NCI-H1417 treated with DMSO at 0.1 percent for 48 hours (cell line): ENCODE measurements around the gene LRFN2.

Experiments
- DNase-seq: peaks from one replicate; lab custom pipeline; 2025; lab: John Stamatoyannopoulos, UW

The LRFN2 gene

GRCh38 chr6:40587240-40588069 is at the start of gene LRFN2:
Gene LRFN2 (minus strand): TSS chr6:40587364.
- no peak for DNase-seq

DNA sequence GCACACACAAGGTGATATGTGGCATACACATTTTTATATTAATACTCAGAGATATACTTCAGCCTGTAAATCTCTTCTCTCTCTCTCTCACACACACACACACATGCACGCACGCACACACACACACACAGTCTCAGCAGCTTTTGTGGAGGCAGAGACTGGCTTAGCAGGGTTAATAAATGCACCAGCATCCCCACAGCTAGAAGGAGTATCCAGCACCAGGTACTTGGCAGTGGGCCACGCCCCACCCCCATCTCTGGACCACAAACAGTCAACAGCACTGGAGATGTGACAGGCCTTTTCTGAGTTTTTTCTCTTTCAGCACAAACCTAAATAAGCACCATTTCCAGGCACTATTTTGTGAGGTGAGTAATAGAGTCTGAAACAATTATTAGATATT is 47.3 kb upstream of the LRFN2 start:
- DNase-seq: no peak

- no peak for DNase-seq
Measured at GRCh38 chr6:40631744-40632143, 44.6 kb upstream of the LRFN2 start.

- no peak for DNase-seq
Measured at GRCh38 chr6:40630488-40630887, 43.3 kb upstream of the LRFN2 start.

- no peak for DNase-seq
Measured at GRCh38 chr6:40630051-40630450, 42.9 kb upstream of the LRFN2 start.

DNA sequence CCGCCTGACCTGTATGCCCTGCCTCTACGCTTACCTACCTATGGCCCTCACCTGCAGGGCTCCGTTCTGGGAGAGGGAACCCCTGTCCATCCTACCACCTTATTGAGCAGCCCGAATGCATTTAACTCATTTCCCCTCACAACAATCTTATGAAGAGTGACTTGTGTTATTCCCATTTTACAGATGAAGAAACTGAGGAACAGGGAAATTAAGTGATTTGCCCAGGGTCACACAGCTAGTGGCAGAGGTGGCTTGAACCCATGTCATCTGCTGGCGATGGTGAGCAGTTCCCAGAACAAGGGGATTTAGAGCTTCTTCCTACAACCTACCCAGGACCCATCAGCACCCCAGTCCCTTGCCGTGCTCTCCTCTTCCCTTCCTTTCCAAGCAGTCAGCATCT is 42.3 kb upstream of the LRFN2 start:
- DNase-seq: no peak

DNA sequence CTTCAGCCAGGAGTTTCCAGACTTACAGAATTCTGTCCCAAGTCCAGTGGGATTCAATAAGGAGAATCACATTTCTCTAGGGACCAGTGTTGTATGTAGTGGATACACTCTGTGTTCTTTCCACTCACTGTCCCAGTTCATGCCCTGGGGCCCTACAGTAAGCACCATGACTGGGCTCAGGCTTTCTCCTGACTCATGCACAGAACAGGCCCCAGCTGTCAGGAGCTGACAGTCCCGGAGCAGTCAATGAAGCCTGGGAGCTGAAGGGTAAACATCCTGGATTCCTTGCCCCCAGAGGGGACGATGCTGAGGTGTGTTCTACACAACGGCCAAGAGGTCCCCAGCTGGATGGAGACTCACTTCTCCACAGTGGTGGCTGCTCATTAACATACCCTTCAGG is 40.2 kb upstream of the LRFN2 start:
- no peak for DNase-seq

- DNase-seq: no peak
Measured at GRCh38 chr6:40626886-40627285, 39.7 kb upstream of the LRFN2 start.

GRCh38 chr6:40623932-40624331 is 36.8 kb upstream of the LRFN2 start:
- no peak for DNase-seq

DNA sequence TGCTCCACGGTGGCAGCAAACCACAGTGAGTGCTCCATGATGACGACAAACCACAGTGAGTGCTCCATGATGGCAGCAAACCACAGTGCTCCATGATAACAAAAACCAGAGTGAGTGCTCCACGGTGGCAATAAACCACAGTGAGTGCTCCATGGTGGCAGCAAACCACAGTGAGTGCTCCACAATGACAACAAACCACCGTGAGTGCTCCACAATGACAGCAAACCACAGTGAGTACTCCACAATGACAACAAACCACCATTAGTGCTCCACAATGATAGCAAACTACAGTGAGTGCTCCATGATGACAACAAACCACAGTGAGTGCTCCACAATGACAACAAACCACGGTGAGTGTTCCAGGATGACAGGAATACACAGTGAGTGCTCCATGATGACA is 36.0 kb upstream of the LRFN2 start:
- DNase-seq: no peak

GRCh38 chr6:40620574-40621240 is 33.5 kb upstream of the LRFN2 start:
- no peak for DNase-seq

- DNase-seq: no peak
Measured at GRCh38 chr6:40614671-40615070, 27.5 kb upstream of the LRFN2 start.

DNA sequence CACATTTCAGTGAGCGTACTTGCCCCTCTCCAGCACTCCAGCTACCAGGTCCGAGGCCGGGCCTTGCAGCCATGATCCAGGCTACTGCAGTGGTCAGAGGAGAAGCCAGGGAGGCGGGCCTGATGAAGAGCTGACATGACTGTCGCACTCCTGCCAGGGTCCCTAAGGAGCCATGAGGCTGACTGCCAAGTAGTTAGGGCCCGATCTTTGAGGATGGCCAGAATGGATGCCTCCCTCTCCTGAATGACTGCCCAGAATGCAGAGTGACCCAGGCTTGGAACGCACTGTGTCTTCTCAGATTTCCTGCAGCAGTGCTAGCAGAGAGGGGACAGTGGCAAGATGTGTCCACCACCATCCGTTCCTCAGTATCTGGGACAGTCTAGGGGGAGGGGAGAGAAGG is 24.7 kb upstream of the LRFN2 start:
- DNase-seq: no peak

GRCh38 chr6:40611434-40611833 is 24.3 kb upstream of the LRFN2 start:
- DNase-seq: no peak

- DNase-seq: no peak
Measured at GRCh38 chr6:40610229-40610628, 23.1 kb upstream of the LRFN2 start.

- DNase-seq: no peak
Measured at GRCh38 chr6:40606981-40607380, 19.8 kb upstream of the LRFN2 start.

DNA sequence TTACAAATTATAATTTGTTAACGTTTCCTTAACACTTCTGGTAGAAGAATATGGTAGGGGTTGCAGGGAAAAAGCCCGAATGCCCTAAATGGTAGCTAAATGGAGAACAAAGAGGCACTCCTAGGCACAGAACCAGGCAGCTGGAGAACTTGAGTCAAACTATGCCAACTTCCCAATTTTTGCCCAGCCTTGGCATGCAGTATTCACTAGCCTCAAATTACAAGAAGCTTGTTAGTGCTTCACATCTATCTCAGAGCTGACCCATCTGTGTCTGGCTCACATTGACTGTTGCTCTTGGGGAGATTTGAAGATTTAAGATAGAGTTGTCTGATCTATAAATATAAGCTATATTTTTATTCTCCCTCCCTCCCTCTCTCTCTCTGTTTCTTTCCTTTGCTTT is 19.4 kb upstream of the LRFN2 start:
- DNase-seq: no peak

DNA sequence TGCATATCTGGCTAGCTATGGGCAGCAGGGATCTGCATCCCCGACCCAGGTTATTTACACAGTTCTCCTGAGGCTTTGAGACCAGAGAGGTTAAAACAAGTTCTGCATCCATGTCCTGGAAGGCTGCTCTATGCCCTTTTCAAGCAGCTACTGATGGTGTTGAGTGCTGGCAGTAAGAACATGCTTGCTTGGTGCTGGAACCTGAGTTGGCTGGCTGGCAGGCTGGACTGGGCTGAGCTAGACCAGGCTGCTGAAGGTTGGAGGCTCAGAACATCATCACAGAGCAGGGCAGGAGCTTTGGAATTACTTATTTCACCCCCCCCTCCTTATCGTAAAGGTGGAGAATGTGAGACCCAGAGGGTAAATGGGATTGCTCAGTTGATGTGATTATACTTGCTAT is 16.9 kb upstream of the LRFN2 start:
- no peak for DNase-seq

DNA sequence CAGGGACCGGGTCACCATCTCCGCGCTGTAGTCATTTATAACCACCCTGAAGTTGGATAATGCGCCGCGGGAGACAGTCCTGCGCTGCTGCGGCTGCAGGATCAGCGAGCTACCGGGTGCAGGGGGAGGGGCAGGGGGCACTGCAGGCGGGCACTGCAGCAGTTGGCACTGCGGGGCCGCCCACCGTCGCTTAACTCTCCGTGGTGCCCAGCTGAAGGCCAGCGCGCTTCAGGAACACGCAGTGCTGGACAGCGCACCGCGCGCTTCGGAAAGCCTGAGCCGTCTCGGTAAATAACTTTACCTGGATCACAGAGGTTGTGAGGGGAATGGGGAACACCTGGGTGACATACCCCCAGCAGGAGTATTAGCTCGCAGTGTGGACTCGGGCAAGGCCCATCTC is 12.4 kb upstream of the LRFN2 start:
- DNase-seq: no peak

GRCh38 chr6:40598516-40598915 is 11.4 kb upstream of the LRFN2 start:
- no peak for DNase-seq

DNA sequence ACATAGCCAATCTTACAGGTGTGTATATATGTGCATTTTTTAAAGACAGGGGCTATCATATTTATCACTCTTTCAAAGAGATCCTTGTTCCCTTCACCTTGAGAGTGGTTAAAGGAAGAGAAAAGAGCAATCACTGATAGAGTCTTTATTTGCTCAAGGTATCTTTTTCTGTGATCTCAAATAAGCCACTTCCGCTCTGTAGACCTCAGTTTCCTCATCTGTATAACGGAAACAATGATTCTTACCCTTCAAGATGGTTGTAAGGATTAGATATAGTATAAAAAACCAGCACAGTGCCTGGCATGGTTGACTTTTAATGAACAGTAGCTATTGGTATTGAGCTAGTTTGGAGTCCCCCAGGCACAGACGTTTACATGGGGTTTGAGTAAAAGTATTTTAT is 10.1 kb upstream of the LRFN2 start:
- no peak for DNase-seq

DNA sequence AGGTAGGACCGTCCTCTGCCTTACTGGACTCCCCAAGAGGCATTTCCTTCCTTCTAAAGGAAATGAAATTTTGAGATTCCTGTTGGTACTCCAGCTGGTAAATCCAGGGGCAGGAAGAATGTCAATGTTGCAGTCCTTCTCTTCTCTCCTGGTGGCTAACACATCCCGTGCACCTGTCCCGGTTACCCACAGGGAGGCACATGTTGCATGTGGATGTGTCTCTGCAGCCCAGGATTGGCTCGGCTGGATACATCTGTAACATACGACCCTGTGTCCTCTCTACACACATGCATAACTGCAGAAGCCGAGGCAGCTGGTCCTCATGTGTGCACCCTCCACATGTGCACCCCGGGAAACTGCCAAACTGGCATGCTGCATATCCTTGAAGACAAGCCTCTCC is 1.3 kb upstream of the LRFN2 start:
- DNase-seq: no peak

DNA sequence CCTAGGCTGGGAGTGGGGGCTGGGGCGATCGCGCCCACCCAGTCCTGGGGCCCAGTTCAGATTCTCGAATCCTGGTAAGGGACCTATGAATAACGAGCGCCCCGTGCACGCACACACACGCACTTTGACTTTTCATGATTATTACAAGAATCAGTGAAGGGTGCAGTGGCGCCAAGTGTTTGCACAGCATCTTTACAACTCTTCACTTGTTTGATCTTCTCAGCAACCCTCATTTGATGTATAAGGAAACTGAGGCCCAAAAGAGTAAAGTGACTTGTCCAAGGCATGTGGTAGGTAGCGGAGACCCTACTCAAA is 863 bp upstream of the LRFN2 start:
- DNase-seq: no peak
